ENCODE results near the gene FAM151B.

- TF ChIP-seq CTCF (IDR thresholded peaks at IDR 0.05) (no peak), ZFX (IDR thresholded peaks at IDR 0.05; ENCODE audit: borderline replicate concordance) (no peak)
Observed at GRCh38 chr5:80569086-80569960, 81.4 kb downstream of the FAM151B start.

All from 22Rv1 (cell line).